Upper lobe of left lung (tissue), 4 donors: ENCODE measurements around the gene TMEM62.

ENCODE experiments used
- CTCF ChIP-seq, 6 experiments: fragments of 450-650 bp in 4 of 6; fragments of 200-600 bp in 2 of 6; sonication (generic) in 2 of 6; IDR thresholded peaks; one replicate each; pipeline ENCODE4 v1.5.1; 2016 to 2019; ENCODE audit warnings: antibody characterized with exemption in 6 of 6
- POLR2A ChIP-seq, 4 donors: fragments of 450-650 bp; IDR thresholded peaks; one replicate each; pipeline ENCODE4 v1.5.1; 2016 to 2017; ENCODE audit warnings: antibody characterized with exemption in 4 of 4, mild to moderate bottlenecking in 2 of 4
- POLR2AphosphoS5 ChIP-seq, 2 donors: sonication (generic); formaldehyde crosslinking; IDR thresholded peaks; one replicate each; pipeline ENCODE4 v1.5.1; 2017; ENCODE audit warnings: antibody characterized with exemption in 2 of 2

DNA sequence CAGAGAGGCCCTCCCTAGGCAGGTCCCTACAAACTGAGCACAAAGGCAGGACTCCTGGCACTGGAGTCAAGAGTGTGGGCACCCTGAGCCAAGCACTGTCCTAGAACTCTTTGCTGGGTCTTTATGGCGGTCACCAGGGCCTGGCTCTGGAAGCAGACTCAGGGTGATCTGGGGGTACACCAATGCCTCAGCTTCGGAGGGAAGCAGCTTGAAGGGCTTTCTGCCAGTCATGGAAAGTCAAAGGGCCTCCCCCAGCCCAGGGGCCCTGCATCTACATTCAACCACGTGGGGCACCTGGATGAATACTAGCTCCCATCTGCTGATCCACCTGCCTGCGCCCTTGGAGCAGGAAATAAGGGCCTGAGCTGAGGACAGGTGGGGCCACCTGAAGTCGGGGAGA, 80.1 kb downstream of the TMEM62 start:
- no peak for TF ChIP-seq POLR2AphosphoS5 (IDR thresholded peaks at IDR 0.05)
- TF ChIP-seq CTCF (IDR thresholded peaks at IDR 0.05) = no peak
- no peak for TF ChIP-seq POLR2A (IDR thresholded peaks at IDR 0.05)
